Glutamatergic neuron (in vitro differentiated cells): ENCODE data around the gene BTN3A1. TPM values are rescaled to one million over a fixed set of nuclear protein-coding genes. Genes with fewer than 3 reads are reported as not detected.
"Not testable (repeated sequence)": the region's sequence is repeated elsewhere in the genome, so short reads cannot be mapped to it uniquely, and the experiment has no call there.

Experiments used
- DNase-seq: peaks from one replicate; pipeline ENCODE4 v3.0.0; 2022
- H3K27ac Mint-ChIP-seq: one replicate; pipeline ENCODE4 v1.8.0; 2020; ENCODE audit warnings: mild to moderate bottlenecking, mixed read lengths, inconsistent platforms; ENCODE audit not compliant: unreplicated experiment
- H3K27me3 Mint-ChIP-seq: one replicate; pipeline ENCODE4 v1.8.0; 2020; ENCODE audit warnings: mild to moderate bottlenecking, moderate library complexity, mixed read lengths, inconsistent platforms; ENCODE audit not compliant: unreplicated experiment
- H3K36me3 Mint-ChIP-seq: one replicate; pipeline ENCODE4 v1.8.0; 2020; ENCODE audit warnings: mild to moderate bottlenecking, mixed read lengths, inconsistent platforms; ENCODE audit not compliant: unreplicated experiment
- H3K4me1 Mint-ChIP-seq: one replicate; pipeline ENCODE4 v1.8.0; 2020; ENCODE audit warnings: mild to moderate bottlenecking, low read depth, mixed read lengths, inconsistent platforms; ENCODE audit not compliant: unreplicated experiment
- H3K4me3 Mint-ChIP-seq: one replicate; pipeline ENCODE4 v1.8.0; 2020; ENCODE audit warnings: mild to moderate bottlenecking, mixed read lengths, inconsistent platforms; ENCODE audit not compliant: unreplicated experiment
- H3K9me3 Mint-ChIP-seq: one replicate; pipeline ENCODE4 v1.8.0; 2020; ENCODE audit warnings: mild to moderate bottlenecking, moderate library complexity, mixed read lengths, inconsistent platforms; ENCODE audit not compliant: unreplicated experiment
- total RNA-seq: library from RNA; stranded (reverse); fragmentation: NEBNext Ultra II Directional; extraction: Animal tissue kit (Norgen Biotek cat#: 25700); gene quantifications from one replicate; pipeline ENCODE4 v1.2.1, GENCODE V29; 2021; ENCODE audit not compliant: unreplicated experiment
- TF ChIP-seq, protein P1 (sequence below): fragments of 200-600 bp; sonication (generic); IDR thresholded peaks from one replicate; pipeline ENCODE4 v1.5.0; 2021; ENCODE audit not compliant: partially characterized antibody, unreplicated experiment

Gene BTN3A1
- total RNA-seq, 1 donor from 2014 or later = 2.2 TPM

DNA sequence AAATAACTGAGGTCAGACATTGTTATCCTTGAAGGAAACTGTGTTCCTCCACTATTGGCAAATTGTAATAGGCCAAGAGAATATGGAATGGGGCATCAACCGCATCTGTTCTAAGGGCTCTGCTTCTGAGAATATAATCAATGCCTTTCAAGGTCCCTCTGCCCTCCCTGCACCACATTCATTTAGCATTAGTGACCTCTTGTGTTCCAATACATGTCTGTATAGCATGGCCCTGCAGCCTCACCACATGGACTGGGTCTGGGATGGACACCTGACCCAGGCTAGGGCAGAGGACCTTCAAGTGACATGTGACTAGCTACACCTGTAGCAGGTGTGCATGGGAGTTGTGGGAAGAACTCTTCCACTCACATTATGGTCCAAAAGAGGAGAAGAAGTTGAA is 14.2 kb downstream of the BTN3A1 start:
- DNase-seq = no peak
- Mint-ChIP-seq H3K4me3 (no peak overlapping the region), H3K9me3 (peaks cover 1% of the 10 kb centered on the region), H3K27ac (no peak overlapping the region), H3K27me3 (peaks cover 2% of the 10 kb centered on the region), H3K36me3 (peaks cover 13% of the 10 kb centered on the region), H3K4me1 (no peaks in the 10 kb centered on the region)
- TF ChIP-seq, protein P1, sequence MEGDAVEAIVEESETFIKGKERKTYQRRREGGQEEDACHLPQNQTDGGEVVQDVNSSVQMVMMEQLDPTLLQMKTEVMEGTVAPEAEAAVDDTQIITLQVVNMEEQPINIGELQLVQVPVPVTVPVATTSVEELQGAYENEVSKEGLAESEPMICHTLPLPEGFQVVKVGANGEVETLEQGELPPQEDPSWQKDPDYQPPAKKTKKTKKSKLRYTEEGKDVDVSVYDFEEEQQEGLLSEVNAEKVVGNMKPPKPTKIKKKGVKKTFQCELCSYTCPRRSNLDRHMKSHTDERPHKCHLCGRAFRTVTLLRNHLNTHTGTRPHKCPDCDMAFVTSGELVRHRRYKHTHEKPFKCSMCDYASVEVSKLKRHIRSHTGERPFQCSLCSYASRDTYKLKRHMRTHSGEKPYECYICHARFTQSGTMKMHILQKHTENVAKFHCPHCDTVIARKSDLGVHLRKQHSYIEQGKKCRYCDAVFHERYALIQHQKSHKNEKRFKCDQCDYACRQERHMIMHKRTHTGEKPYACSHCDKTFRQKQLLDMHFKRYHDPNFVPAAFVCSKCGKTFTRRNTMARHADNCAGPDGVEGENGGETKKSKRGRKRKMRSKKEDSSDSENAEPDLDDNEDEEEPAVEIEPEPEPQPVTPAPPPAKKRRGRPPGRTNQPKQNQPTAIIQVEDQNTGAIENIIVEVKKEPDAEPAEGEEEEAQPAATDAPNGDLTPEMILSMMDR = no peak

DNA sequence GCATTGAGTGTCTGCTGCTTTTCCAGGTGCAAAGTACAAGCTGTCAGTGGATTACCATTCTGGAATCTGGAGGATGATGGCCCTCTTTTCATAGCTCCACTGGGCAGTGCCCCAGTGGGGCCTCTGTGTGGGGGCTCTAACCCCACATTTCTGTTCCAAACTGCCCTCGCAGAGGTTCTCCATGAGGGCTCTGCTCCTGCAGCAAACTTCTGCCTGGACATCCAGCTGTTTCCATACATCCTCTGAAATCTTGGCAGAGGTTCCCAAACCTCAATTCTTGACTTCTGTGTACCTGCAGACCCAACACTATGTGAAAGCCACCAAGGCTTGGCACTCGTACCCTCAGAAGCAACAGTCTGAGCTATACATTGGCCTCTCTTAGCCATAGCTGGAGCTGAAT is 16.0 kb downstream of the BTN3A1 start:
- H3K9me3 Mint-ChIP-seq, H3K4me1 Mint-ChIP-seq, H3K4me3 Mint-ChIP-seq, DNase-seq, H3K27ac Mint-ChIP-seq, H3K27me3 Mint-ChIP-seq: not testable (repeated sequence)
- peaks cover 13% of the 10 kb centered on the region for H3K36me3 Mint-ChIP-seq

DNA sequence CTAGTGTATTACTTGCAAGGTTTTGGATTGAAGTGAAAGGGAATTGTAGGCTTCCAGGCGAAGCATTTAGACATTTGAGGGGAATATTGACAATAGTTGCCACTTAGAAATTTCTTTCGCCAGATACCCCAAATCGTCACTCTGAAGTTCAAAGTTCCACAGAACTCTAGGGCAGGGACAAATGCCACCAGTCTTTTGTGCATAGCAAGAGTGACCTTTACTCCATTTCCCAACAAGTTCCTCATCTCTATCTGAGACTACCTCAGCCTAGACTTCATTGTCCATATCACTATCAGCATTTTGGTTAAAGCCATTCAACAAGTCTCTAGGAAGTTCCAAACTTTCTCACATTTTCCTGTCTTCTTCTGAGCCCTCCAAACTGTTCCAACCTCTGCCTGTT is 16.7 kb downstream of the BTN3A1 start:
- peaks cover 13% of the 10 kb centered on the region for H3K36me3 Mint-ChIP-seq

DNA sequence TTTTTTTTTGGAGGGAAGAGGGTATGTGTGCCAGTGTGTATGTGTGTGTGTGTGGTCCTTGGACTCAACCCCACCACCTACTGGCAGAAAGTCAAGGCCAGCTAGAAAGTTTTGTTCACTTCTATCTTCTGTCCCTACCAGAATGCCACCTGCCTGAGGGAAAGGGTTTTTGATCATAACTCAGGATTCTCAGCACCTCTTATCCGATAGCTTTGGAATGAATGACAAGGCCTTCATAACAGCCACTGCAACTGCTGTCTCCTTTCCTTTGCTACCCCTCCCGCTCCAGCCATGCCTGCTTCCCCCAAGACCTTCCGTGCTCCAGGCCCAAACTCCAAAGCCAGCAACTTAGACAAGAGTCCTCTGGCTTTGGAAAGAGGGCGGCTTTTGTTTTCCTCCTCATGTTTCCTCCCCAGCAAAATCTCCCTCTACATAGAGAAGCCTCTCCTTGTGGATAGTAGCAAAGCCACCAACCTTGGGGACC is 18.7 kb downstream of the BTN3A1 start:
- Mint-ChIP-seq H3K27ac (no peak overlapping the region), H3K4me1 (peaks cover 2% of the 10 kb centered on the region), H3K36me3 (peaks cover 13% of the 10 kb centered on the region), H3K27me3 (peaks cover 4% of the 10 kb centered on the region), H3K4me3 (no peak overlapping the region), H3K9me3 (peaks cover 1% of the 10 kb centered on the region)
- no peak for DNase-seq
- TF ChIP-seq, protein P1 = no peak

More for the DNA sequence above, 16.7 kb downstream of the BTN3A1 start:
- H3K27me3 Mint-ChIP-seq, H3K9me3 Mint-ChIP-seq, H3K4me3 Mint-ChIP-seq, DNase-seq, H3K4me1 Mint-ChIP-seq, H3K27ac Mint-ChIP-seq: not testable (repeated sequence)

DNA sequence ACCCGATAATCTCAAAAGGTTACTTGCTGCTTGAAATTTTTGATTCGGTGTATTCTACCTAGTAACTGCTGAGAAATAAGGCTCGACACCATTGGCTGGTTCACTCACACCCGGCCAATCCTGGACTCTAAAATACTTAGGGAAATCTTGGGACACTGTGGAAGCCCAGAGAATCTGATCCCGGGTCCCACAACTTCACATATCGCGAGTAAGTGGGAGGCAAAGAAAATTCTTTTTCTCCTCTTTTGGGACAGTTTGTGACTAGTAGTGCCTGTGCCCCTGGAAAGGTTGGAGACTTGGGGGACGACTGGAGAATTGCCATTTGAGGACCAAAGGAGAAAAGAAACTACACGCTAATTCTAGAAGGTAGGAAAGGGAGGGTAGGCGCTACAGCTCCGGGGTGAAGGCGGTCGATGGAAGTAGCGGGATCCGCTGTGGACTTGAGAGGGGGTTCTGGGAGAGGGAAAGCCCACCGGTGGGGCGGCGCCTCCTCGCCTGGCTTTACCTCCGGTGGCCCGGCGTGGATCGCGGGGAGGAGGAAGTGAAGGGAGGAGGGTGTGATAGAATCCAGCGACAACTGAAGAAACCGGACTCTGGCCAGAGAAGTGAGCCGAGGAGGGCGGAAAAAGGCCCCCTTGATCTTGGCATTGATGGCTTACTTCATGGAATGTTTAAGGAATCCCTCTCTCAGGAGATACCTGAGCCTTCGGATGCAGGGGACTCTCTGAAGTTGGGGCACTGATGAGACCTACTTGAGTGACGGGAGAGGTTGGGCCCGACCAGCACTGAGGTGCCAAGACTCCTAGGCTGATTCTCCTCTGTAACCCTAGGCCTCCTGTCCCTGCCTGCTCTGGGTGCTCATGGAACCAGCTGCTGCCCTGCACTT is 19.4 kb downstream of the BTN3A1 start:
- Mint-ChIP-seq H3K36me3 (peaks cover 13% of the 10 kb centered on the region), H3K4me3 (no peak overlapping the region), H3K27ac (no peak overlapping the region), H3K9me3 (peaks cover 1% of the 10 kb centered on the region), H3K27me3 (peaks cover 4% of the 10 kb centered on the region), H3K4me1 (peaks cover 2% of the 10 kb centered on the region)
- DNase-seq = peak; percentile 40
- TF ChIP-seq, protein P1 = no peak

DNA sequence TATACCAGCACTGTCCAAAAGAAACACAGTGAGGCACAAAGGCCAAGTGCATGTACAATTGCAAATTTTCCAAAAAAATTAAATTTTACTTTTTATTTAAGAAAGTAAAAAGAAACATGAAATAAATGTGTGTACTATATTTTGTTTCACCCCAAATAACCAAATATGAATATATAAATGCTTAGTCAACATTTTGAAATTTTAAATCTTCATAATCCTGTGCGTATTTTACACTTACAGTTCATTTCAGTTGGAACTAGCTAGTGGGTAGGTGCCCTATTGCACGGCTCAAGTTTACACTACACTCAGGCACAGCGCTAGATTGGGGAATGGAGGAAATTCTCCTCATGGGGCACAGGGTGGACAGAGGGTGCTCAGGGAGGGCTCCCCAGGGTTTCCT is 20.3 kb downstream of the BTN3A1 start:
- Mint-ChIP-seq H3K9me3 (no peaks in the 10 kb centered on the region), H3K4me3 (no peak overlapping the region), H3K4me1 (peaks cover 2% of the 10 kb centered on the region), H3K27me3 (peaks cover 6% of the 10 kb centered on the region), H3K27ac (no peak overlapping the region), H3K36me3 (peaks cover 11% of the 10 kb centered on the region)
- TF ChIP-seq, protein P1 = no peak
- no peak for DNase-seq
